Activated T-helper 2 cell treated with anti-CD3 and anti-CD28 coated beads, Interferon-gamma antibody, Interleukin-2, Interleukin-4, amounts not matched to agents 10 μg/mL and 5 μg/mL and 100 μg/mL, durations not matched to agents 14 hours and 24 hours and 36 hours (primary cell): ENCODE measurements around the gene MPHOSPH9. TPM values are rescaled to one million over a fixed set of nuclear protein-coding genes. Genes with fewer than 3 reads are reported as not detected.
A peak's percentile ranks its signal among the peaks of the same experiment; 100 is the strongest.

Experiments used
- DNase-seq: peaks from one replicate; pipeline ENCODE4 v3.0.0; 2021; ENCODE audit warnings: low spot score
- H3K27ac Mint-ChIP-seq: one replicate; pipeline ENCODE4 v1.8.0; 2021; ENCODE audit warnings: mixed read lengths
- H3K27me3 Mint-ChIP-seq: one replicate; pipeline ENCODE4 v1.8.0; 2021; ENCODE audit warnings: low read depth, mixed read lengths
- H3K36me3 Mint-ChIP-seq: one replicate; pipeline ENCODE4 v1.8.0; 2021; ENCODE audit warnings: low read depth, mixed read lengths
- H3K4me1 Mint-ChIP-seq: one replicate; pipeline ENCODE4 v1.8.0; 2021; ENCODE audit warnings: low read depth, mixed read lengths
- H3K4me3 Mint-ChIP-seq: one replicate; pipeline ENCODE4 v1.8.0; 2021; ENCODE audit warnings: low read depth, mild to moderate bottlenecking, moderate library complexity, mixed read lengths
- H3K9me3 Mint-ChIP-seq: one replicate; pipeline ENCODE4 v1.8.0; 2021; ENCODE audit warnings: mixed read lengths
- intact Hi-C: fragments of 100-400 bp; cut with micrococcal nuclease; formaldehyde crosslinking; loops from one replicate; pipeline ENCODE4 v1.15.1; 2023
- total RNA-seq: library from RNA; stranded (reverse); gene quantifications from 2 replicates; pipeline ENCODE4 v1.2.3, GENCODE V29; 2022

Gene MPHOSPH9
- total RNA-seq, 1 donor from 2014 or later, result 97.0 TPM

- peaks cover 18% of the 10 kb centered on the region for H3K4me1 Mint-ChIP-seq
- intact Hi-C loops, result no loop called here
- no peaks in the 10 kb centered on the region for H3K27me3 Mint-ChIP-seq
- DNase-seq, result no peak
- H3K27ac Mint-ChIP-seq, result peak overlapping the region; percentile 42
- H3K4me3 Mint-ChIP-seq, result peak overlapping the region; percentile 63
- H3K9me3 Mint-ChIP-seq, result no peaks in the 10 kb centered on the region
- H3K36me3 Mint-ChIP-seq, result peaks cover 11% of the 10 kb centered on the region
Measured at GRCh38 chr12:123267991-123268843, 35.3 kb upstream of the MPHOSPH9 start.

- H3K27ac Mint-ChIP-seq, result no peak overlapping the region
- no peak for DNase-seq
- H3K4me1 Mint-ChIP-seq, result peaks cover 18% of the 10 kb centered on the region
- no peaks in the 10 kb centered on the region for H3K27me3 Mint-ChIP-seq
- intact Hi-C loops, result no loop called here
- no peaks in the 10 kb centered on the region for H3K9me3 Mint-ChIP-seq
- H3K4me3 Mint-ChIP-seq, result no peak overlapping the region
- H3K36me3 Mint-ChIP-seq, result peaks cover 18% of the 10 kb centered on the region
Measured at GRCh38 chr12:123267335-123267920, 34.5 kb upstream of the MPHOSPH9 start.

- H3K4me3 Mint-ChIP-seq, result no peak overlapping the region
- H3K27ac Mint-ChIP-seq, result no peak overlapping the region
- H3K36me3 Mint-ChIP-seq, result peaks cover 24% of the 10 kb centered on the region
- DNase-seq, result no peak
- H3K27me3 Mint-ChIP-seq, result no peaks in the 10 kb centered on the region
- H3K9me3 Mint-ChIP-seq, result no peaks in the 10 kb centered on the region
- H3K4me1 Mint-ChIP-seq, result peaks cover 18% of the 10 kb centered on the region
- intact Hi-C loops, result no loop called here
Measured at GRCh38 chr12:123266679-123267277, 33.8 kb upstream of the MPHOSPH9 start.

- H3K36me3 Mint-ChIP-seq, result peaks cover 31% of the 10 kb centered on the region
- no peaks in the 10 kb centered on the region for H3K9me3 Mint-ChIP-seq
- H3K27me3 Mint-ChIP-seq, result no peaks in the 10 kb centered on the region
- intact Hi-C loops, result no loop called here
- H3K27ac Mint-ChIP-seq, result no peak overlapping the region
- H3K4me3 Mint-ChIP-seq, result no peak overlapping the region
- no peak for DNase-seq
- H3K4me1 Mint-ChIP-seq, result peaks cover 18% of the 10 kb centered on the region
Measured at GRCh38 chr12:123265851-123266678, 33.1 kb upstream of the MPHOSPH9 start.

GRCh38 chr12:123264642-123265041 lies 31.7 kb upstream of the MPHOSPH9 start:
- H3K4me3 Mint-ChIP-seq, result no peak overlapping the region
- peaks cover 45% of the 10 kb centered on the region for H3K36me3 Mint-ChIP-seq
- H3K27me3 Mint-ChIP-seq, result no peaks in the 10 kb centered on the region
- peaks cover 11% of the 10 kb centered on the region for H3K4me1 Mint-ChIP-seq
- H3K9me3 Mint-ChIP-seq, result no peaks in the 10 kb centered on the region
- H3K27ac Mint-ChIP-seq, result no peak overlapping the region
- intact Hi-C loops, result no loop called here
- no peak for DNase-seq

GRCh38 chr12:123263196-123263817 lies 30.4 kb upstream of the MPHOSPH9 start:
- H3K9me3 Mint-ChIP-seq, result no peaks in the 10 kb centered on the region
- H3K27me3 Mint-ChIP-seq, result no peaks in the 10 kb centered on the region

GRCh38 chr12:123261196-123261595 lies 28.3 kb upstream of the MPHOSPH9 start:
- intact Hi-C loops, result no loop called here
- H3K27ac Mint-ChIP-seq, result no peak overlapping the region
- no peaks in the 10 kb centered on the region for H3K9me3 Mint-ChIP-seq
- H3K36me3 Mint-ChIP-seq, result peaks cover 74% of the 10 kb centered on the region
- DNase-seq, result no peak
- no peak overlapping the region for H3K4me3 Mint-ChIP-seq
- H3K27me3 Mint-ChIP-seq, result no peaks in the 10 kb centered on the region
- peaks cover 7% of the 10 kb centered on the region for H3K4me1 Mint-ChIP-seq

More at GRCh38 chr12:123263196-123263817, 30.4 kb upstream of the MPHOSPH9 start:
- no peak for DNase-seq
- peaks cover 12% of the 10 kb centered on the region for H3K4me1 Mint-ChIP-seq
- intact Hi-C loops, result no loop called here
- no peak overlapping the region for H3K27ac Mint-ChIP-seq
- H3K36me3 Mint-ChIP-seq, result peaks cover 57% of the 10 kb centered on the region
- no peak overlapping the region for H3K4me3 Mint-ChIP-seq

- H3K4me3 Mint-ChIP-seq, result no peak overlapping the region
- peaks cover 7% of the 10 kb centered on the region for H3K4me1 Mint-ChIP-seq
- H3K27ac Mint-ChIP-seq, result no peak overlapping the region
- H3K9me3 Mint-ChIP-seq, result no peaks in the 10 kb centered on the region
- intact Hi-C loops, result no loop called here
- H3K27me3 Mint-ChIP-seq, result no peaks in the 10 kb centered on the region
- peaks cover 80% of the 10 kb centered on the region for H3K36me3 Mint-ChIP-seq
- no peak for DNase-seq
Measured at GRCh38 chr12:123260081-123260480, 27.1 kb upstream of the MPHOSPH9 start.

GRCh38 chr12:123258593-123258992 lies 25.7 kb upstream of the MPHOSPH9 start:
- no peak overlapping the region for H3K27ac Mint-ChIP-seq
- intact Hi-C loops, result no loop called here
- no peak for DNase-seq

GRCh38 chr12:123254853-123255446 lies 22.0 kb upstream of the MPHOSPH9 start:
- Mint-ChIP-seq H3K4me1 (peaks cover 25% of the 10 kb centered on the region), H3K36me3 (peaks cover 67% of the 10 kb centered on the region), H3K9me3 (no peaks in the 10 kb centered on the region), H3K4me3 (no peak overlapping the region), H3K27me3 (no peaks in the 10 kb centered on the region), H3K27ac (no peak overlapping the region)
- DNase-seq, result no peak
- intact Hi-C loops, result no loop called here

More at GRCh38 chr12:123258593-123258992, 25.7 kb upstream of the MPHOSPH9 start:
- Mint-ChIP-seq H3K27me3 (no peaks in the 10 kb centered on the region), H3K36me3 (peaks cover 85% of the 10 kb centered on the region), H3K4me3 (no peak overlapping the region), H3K4me1 (peaks cover 13% of the 10 kb centered on the region), H3K9me3 (no peaks in the 10 kb centered on the region)

- no peak for DNase-seq
- H3K9me3 Mint-ChIP-seq, result no peaks in the 10 kb centered on the region
- H3K36me3 Mint-ChIP-seq, result peaks cover 63% of the 10 kb centered on the region
- H3K27me3 Mint-ChIP-seq, result no peaks in the 10 kb centered on the region
- intact Hi-C loops, result no loop called here
- H3K4me1 Mint-ChIP-seq, result peaks cover 22% of the 10 kb centered on the region
- H3K27ac Mint-ChIP-seq, result no peak overlapping the region
- no peak overlapping the region for H3K4me3 Mint-ChIP-seq
Measured at GRCh38 chr12:123253641-123254459, 20.9 kb upstream of the MPHOSPH9 start.
